GM06990 (cell line): ENCODE results near the gene SLAMF8.

Experiments
- DNase-seq: peaks from one replicate; pipeline ENCODE4 v3.0.0-alpha.2; 2011; ENCODE audit not compliant: insufficient read length; ENCODE audit errors: extremely low read depth
- H3K27me3 ChIP-seq: replicated peaks from 2 replicates; pipeline ENCODE4 v1.6.0; 2011; ENCODE audit warnings: low read length; ENCODE audit not compliant: control insufficient read depth, insufficient read depth
- H3K36me3 ChIP-seq: 2 replicates; pipeline ENCODE4 v1.5.1; 2011; ENCODE audit warnings: low read length; ENCODE audit not compliant: control insufficient read depth, insufficient read depth
- H3K4me3 ChIP-seq: replicated peaks from 2 replicates; pipeline ENCODE4 v1.5.1; 2011; ENCODE audit warnings: low read depth, mild to moderate bottlenecking, control low read depth, low read length
- TF ChIP-seq, protein P1 (sequence below): IDR thresholded peaks from 2 replicates; pipeline ENCODE4 v1.5.1; 2011; ENCODE audit warnings: low read length, control low read depth, mild to moderate bottlenecking, inconsistent platforms; ENCODE audit not compliant: insufficient read depth, poor library complexity, severe bottlenecking

The SLAMF8 gene

DNA sequence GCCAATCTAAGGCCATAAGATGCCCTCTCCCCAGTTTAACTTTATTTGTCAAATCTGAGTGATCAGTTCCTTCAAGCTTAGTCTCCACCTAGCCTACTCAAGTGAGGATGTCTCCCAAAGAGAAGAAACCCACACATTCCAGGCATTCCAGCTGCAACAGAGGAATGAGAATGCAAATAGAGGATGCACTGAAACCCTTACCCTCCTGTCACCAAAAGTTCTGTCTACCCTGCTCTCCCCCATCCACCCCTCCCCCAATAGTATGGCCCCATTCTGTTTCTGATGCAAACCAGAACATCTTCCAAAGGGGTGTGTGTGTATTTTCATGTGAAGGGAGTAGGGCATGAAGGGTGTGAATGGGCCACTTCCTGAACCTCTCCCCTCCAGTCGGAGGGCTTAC, 42.9 kb upstream of the SLAMF8 start:
- no peaks in the 10 kb centered on the region for H3K36me3 ChIP-seq
- DNase-seq, result no peak
- TF ChIP-seq, protein P1, sequence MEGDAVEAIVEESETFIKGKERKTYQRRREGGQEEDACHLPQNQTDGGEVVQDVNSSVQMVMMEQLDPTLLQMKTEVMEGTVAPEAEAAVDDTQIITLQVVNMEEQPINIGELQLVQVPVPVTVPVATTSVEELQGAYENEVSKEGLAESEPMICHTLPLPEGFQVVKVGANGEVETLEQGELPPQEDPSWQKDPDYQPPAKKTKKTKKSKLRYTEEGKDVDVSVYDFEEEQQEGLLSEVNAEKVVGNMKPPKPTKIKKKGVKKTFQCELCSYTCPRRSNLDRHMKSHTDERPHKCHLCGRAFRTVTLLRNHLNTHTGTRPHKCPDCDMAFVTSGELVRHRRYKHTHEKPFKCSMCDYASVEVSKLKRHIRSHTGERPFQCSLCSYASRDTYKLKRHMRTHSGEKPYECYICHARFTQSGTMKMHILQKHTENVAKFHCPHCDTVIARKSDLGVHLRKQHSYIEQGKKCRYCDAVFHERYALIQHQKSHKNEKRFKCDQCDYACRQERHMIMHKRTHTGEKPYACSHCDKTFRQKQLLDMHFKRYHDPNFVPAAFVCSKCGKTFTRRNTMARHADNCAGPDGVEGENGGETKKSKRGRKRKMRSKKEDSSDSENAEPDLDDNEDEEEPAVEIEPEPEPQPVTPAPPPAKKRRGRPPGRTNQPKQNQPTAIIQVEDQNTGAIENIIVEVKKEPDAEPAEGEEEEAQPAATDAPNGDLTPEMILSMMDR, result no peak
- no peaks in the 10 kb centered on the region for H3K27me3 ChIP-seq
- no peak overlapping the region for H3K4me3 ChIP-seq

DNA sequence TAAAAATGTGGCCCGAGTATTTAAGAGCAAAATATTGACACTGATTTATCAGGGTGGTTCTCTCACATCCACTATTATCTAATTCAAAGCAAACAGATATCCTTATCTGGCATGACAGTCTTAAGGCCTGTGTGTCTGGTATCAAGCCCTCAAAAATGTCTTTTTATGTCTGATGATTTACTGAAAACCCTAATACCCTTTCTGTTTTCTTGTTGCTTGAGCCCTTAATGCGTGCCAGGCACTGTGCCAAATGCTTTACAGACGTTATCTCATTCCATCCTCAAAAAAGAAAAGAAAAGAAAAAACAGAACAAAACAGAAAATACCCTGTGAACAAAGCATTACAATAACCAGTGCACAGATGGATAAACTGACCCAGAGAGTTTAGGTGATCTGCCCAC, 40.2 kb upstream of the SLAMF8 start:
- DNase-seq, result no peak
- H3K36me3 ChIP-seq, result no peaks in the 10 kb centered on the region

DNA sequence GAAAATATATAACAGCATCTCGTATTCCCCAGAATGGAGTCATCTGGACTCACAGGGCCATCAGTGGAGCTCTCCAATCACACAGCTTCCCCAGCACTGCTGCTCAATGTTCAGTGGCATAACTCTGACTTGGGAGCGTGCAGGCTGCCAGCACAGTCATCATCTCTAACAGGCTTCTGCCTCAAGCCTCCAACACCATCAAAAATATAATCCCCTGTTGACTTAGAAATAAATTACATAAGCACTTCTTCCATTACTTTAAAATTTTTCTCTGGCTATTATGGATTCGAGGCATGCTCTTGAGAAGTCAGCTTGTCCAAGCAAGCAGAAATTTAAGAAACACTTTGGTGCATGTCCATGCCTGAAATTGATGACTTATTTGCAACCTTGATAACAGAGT, 39.7 kb upstream of the SLAMF8 start:
- TF ChIP-seq, protein P1, result no peak

More for the DNA sequence above, 40.2 kb upstream of the SLAMF8 start:
- Histone ChIP-seq H3K4me3 (no peak overlapping the region), H3K27me3 (no peaks in the 10 kb centered on the region)
- TF ChIP-seq, protein P1, result no peak

DNA sequence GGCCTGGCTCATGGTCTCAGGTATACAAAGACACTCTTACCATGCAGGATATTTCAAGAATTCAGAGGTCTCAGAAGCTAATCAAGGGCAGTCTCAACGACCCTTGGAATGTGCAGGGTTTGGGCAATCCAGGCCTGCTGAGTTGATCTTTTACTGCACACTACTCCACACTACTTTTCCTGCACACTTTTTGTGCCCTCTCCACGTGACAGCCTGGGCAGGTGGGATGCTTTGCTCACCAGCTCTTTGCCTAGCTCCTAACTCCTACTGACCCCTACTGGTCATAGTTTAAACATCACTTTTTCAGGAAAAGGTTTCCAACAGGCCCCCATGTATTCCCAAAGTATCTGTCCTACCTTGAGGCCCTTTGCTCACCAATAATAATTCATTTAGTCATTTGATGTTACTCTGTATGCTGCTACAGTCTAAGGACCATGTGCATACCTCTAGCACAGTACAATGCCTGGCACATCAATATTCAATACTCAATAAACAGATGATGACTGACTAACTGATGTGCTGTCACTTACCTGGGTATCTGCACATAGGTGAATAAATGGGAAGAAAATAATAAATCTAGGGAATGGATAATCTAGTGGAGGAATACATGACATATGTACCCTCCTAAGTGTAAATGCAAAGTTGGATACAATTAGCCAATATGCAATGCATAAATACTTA, 36.3 kb upstream of the SLAMF8 start:
- TF ChIP-seq, protein P1, result peak; percentile 71
- Histone ChIP-seq H3K4me3 (no peak overlapping the region), H3K36me3 (no peaks in the 10 kb centered on the region), H3K27me3 (no peaks in the 10 kb centered on the region)
- no peak for DNase-seq

More for the DNA sequence above, 39.7 kb upstream of the SLAMF8 start:
- no peaks in the 10 kb centered on the region for H3K36me3 ChIP-seq
- DNase-seq, result no peak
- no peaks in the 10 kb centered on the region for H3K27me3 ChIP-seq
- H3K4me3 ChIP-seq, result no peak overlapping the region

DNA sequence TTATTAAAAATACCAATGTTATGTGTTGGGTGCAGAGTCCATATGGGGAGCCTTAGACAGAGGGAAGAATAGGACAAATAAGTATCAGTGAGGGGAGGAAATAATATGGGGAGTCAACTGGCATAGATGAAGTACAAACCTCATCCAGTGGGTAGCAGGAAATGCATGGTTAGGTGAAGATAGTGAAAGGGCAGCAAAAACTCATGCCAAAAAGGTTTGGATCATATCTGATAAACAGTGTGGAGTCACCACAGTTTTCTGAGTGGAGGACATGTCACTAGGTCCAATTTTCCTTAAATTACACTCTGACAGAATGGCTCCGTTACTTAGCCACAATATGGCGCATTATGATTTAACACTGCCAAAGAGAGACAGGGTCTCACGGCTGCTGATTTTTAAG, 35.6 kb upstream of the SLAMF8 start:
- TF ChIP-seq, protein P1, result no peak
- no peak for DNase-seq
- H3K36me3 ChIP-seq, result no peaks in the 10 kb centered on the region
- H3K4me3 ChIP-seq, result no peak overlapping the region
- no peaks in the 10 kb centered on the region for H3K27me3 ChIP-seq

DNA sequence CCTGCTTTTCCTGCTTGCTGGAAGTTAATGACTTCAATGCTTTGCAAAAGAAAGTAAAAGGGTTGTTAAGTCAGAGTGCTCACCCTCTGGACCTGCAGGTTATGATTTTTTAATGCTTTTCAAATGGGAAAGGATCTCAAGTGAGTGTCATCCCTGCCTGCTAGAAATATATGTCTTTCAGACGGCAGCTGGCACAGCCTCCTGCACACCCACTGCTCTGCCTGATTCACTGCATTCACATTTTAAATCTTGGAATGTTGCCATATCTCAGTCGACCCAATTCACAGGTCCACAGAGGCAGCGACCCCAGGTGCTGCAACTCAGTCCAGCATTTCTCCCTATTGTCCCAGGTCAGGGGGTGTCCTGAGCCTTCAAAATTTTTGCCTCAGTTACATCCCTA, 35.2 kb upstream of the SLAMF8 start:
- H3K4me3 ChIP-seq, result no peak overlapping the region
- no peak for DNase-seq
- TF ChIP-seq, protein P1, result no peak
- no peaks in the 10 kb centered on the region for H3K27me3 ChIP-seq
- no peaks in the 10 kb centered on the region for H3K36me3 ChIP-seq
